ENCODE measurements around the gene MSRB3.

MSRB3 gene

DNA sequence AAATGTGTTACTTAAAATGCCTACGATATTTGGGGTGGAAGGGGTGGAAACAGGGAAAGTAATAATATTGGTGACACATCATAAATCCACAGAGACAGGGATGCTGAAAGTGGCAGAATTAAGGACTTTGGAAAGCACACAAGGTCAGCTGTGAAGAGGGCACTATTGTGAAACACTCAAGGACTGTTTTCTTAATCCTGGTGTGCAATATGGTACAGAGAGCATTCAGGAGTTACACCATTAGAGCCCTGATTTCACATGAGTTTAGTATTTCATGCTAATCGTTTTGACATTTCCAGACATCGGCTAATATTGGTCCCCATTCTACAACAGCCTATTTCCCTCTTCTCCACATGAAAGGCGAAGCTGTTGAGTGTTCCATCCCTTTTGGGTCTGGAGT is 219.2 kb downstream of the MSRB3 start:
- TF ChIP-seq, protein P1, sequence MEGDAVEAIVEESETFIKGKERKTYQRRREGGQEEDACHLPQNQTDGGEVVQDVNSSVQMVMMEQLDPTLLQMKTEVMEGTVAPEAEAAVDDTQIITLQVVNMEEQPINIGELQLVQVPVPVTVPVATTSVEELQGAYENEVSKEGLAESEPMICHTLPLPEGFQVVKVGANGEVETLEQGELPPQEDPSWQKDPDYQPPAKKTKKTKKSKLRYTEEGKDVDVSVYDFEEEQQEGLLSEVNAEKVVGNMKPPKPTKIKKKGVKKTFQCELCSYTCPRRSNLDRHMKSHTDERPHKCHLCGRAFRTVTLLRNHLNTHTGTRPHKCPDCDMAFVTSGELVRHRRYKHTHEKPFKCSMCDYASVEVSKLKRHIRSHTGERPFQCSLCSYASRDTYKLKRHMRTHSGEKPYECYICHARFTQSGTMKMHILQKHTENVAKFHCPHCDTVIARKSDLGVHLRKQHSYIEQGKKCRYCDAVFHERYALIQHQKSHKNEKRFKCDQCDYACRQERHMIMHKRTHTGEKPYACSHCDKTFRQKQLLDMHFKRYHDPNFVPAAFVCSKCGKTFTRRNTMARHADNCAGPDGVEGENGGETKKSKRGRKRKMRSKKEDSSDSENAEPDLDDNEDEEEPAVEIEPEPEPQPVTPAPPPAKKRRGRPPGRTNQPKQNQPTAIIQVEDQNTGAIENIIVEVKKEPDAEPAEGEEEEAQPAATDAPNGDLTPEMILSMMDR (conservative IDR thresholded peaks at IDR 0.05; ENCODE audit: low read length) = no peak
- DNase-seq (ENCODE audit: low read depth) = peak; percentile 31
- H3K4me3 ChIP-seq (ENCODE audit: low read length) = no peak overlapping the region

DNA sequence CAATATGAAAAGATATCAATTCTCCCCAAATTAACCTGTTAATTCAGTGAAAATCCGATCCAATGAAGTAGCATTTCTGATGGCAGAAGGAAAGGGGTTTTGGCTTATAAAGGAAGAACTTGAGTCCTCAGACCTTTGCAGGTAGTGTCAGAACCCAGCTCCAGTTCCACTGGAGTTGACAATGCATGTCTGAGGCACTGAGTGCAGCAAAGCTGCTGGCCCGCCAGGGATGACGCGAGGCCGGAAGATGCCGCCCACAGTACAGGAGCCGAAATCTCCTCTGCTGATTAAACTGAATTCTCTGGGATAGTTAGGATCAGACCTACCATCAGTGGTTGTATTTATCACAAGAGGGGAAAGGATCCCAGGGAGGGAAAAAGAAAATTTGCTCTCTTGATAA is 220.7 kb downstream of the MSRB3 start:
- TF ChIP-seq, protein P1 (conservative IDR thresholded peaks at IDR 0.05; ENCODE audit: low read length) = no peak
- H3K4me3 ChIP-seq (ENCODE audit: low read length) = no peak overlapping the region
- no peak for DNase-seq (ENCODE audit: low read depth)

DNA sequence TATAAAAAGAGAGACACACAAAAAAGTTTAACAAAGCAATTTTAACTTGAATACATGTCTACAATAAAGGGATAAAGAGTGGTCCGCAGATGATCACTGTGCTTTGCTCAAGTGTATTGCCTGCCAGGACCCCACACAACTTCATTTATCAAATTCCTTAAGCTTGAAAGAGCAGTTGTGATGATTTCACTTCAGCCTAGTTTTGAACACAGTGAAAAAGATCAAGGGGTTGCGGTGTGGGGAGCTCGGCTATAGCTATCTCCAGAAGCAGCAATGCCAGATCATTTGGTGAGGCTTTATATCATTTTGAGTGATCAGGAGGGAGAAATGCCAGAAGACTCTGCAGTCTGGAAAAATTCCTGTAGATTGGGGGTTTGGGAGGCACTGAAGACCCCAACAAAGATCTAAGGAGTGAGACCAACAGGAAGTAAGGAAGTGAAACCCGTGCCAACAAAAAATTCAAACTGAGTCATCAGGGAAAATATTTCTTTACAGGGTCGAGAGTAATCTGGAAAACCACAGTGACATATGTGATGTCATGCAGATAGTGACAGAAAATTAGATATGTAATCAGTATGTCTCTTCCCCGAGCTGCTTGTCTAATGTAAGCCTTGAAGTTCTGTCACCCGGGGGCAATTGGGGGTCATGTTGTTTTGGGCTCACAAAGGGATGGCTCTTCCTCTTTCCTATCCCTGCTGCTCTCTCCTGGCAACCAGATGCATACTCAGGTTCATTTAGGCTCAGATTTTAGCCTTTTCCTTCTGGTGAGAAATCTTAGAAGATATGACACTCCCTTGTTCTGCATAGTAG is 221.8 kb downstream of the MSRB3 start:
- no peak overlapping the region for H3K4me3 ChIP-seq (ENCODE audit: low read length)
- TF ChIP-seq, protein P1 (conservative IDR thresholded peaks at IDR 0.05; ENCODE audit: low read length) = no peak
- DNase-seq (ENCODE audit: low read depth) = peak; percentile 37

DNA sequence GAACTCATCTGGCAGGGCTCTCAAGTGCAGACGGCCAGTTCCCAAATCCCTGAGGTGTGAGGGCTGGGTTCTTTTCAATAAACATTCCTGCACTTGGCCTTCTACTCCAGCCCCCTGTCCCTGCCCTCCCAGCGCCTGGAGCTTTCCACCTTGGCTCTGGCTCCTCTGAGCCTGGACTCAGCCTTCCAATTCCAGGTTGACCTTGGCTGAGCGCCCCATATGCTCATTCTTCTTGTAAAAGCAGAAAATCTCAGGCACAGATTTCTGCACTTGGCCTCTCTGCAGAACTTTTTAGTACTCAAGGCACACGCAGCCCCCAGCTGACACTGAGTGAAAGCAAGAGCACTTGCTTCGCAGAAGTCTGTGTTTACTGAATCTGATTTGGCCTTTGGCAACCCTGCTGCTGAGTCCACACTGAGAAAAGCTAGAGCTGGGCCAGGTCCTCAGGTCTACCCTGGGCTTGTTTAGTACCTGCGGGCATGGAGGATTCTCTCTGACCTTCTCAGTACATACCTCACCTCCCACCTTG is 222.7 kb downstream of the MSRB3 start:
- no peak overlapping the region for H3K4me3 ChIP-seq (ENCODE audit: low read length)
- TF ChIP-seq, protein P1 (conservative IDR thresholded peaks at IDR 0.05; ENCODE audit: low read length) = no peak
- DNase-seq (ENCODE audit: low read depth) = no peak

DNA sequence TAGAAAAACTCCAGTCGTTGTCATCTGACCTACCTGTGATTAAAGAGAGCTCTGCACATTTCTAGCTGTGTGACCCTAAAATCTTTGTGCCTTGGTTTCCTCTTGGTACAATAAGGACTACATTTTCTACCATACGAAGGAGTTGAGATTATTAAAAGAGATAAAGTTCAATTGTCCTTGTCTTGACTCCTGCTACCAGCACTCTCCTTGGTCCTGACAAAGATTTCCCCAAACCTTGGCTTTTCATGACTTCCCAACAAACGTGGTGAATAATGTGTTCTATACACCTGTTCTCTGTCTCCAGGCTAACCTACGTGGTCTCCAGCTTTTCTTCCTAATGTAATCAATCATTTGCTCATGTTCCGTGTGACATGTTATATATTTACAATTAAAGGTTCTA is 223.5 kb downstream of the MSRB3 start:
- TF ChIP-seq, protein P1 (conservative IDR thresholded peaks at IDR 0.05; ENCODE audit: low read length) = no peak
- no peak overlapping the region for H3K4me3 ChIP-seq (ENCODE audit: low read length)
- DNase-seq (ENCODE audit: low read depth) = no peak

DNA sequence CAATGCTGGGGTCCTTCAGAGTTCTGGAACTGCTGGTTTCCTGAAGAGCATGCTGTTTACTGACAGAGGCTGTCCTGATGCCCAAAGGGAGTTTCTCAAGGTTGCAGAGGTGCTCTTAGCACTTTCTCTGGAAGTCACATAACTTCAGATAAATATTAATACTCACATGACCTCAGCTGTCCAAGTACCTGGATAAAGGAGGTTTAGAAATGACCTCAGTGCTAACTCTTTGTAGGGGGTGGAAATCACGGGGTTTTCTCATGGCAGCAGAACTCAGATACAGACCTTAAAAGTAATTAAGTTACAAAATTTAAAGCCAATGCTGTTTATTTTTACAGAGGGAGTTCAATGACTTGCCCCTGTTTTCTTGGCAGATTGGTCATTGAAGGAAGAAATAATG is 225.9 kb downstream of the MSRB3 start:
- DNase-seq (ENCODE audit: low read depth) = no peak
- no peak overlapping the region for H3K4me3 ChIP-seq (ENCODE audit: low read length)
- TF ChIP-seq, protein P1 (conservative IDR thresholded peaks at IDR 0.05; ENCODE audit: low read length) = no peak

Measured in AG10803 (cell line).